ENCODE results near the gene CDAN1. TPM values are rescaled to one million over a fixed set of nuclear protein-coding genes. Genes with fewer than 3 reads are reported as not detected.
A peak's percentile ranks its signal among the peaks of the same experiment; 100 is the strongest.
"Not testable (repeated sequence)": the region's sequence is repeated elsewhere in the genome, so short reads cannot be mapped to it uniquely, and the experiment has no call there.

The CDAN1 gene, protein sequence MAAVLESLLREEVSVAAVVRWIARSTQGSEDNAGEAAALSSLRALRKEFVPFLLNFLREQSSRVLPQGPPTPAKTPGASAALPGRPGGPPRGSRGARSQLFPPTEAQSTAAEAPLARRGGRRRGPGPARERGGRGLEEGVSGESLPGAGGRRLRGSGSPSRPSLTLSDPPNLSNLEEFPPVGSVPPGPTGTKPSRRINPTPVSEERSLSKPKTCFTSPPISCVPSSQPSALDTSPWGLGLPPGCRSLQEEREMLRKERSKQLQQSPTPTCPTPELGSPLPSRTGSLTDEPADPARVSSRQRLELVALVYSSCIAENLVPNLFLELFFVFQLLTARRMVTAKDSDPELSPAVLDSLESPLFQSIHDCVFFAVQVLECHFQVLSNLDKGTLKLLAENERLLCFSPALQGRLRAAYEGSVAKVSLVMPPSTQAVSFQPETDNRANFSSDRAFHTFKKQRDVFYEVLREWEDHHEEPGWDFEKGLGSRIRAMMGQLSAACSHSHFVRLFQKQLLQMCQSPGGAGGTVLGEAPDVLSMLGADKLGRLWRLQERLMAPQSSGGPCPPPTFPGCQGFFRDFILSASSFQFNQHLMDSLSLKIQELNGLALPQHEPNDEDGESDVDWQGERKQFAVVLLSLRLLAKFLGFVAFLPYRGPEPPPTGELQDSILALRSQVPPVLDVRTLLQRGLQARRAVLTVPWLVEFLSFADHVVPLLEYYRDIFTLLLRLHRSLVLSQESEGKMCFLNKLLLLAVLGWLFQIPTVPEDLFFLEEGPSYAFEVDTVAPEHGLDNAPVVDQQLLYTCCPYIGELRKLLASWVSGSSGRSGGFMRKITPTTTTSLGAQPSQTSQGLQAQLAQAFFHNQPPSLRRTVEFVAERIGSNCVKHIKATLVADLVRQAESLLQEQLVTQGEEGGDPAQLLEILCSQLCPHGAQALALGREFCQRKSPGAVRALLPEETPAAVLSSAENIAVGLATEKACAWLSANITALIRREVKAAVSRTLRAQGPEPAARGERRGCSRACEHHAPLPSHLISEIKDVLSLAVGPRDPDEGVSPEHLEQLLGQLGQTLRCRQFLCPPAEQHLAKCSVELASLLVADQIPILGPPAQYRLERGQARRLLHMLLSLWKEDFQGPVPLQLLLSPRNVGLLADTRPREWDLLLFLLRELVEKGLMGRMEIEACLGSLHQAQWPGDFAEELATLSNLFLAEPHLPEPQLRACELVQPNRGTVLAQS
- total RNA-seq: 9.1 TPM
- long read RNA-seq, partial matches to known transcripts: 3 of 15 reads
- long read RNA-seq, other reads (novel, unspliced or antisense): 12 of 15 reads

DNA sequence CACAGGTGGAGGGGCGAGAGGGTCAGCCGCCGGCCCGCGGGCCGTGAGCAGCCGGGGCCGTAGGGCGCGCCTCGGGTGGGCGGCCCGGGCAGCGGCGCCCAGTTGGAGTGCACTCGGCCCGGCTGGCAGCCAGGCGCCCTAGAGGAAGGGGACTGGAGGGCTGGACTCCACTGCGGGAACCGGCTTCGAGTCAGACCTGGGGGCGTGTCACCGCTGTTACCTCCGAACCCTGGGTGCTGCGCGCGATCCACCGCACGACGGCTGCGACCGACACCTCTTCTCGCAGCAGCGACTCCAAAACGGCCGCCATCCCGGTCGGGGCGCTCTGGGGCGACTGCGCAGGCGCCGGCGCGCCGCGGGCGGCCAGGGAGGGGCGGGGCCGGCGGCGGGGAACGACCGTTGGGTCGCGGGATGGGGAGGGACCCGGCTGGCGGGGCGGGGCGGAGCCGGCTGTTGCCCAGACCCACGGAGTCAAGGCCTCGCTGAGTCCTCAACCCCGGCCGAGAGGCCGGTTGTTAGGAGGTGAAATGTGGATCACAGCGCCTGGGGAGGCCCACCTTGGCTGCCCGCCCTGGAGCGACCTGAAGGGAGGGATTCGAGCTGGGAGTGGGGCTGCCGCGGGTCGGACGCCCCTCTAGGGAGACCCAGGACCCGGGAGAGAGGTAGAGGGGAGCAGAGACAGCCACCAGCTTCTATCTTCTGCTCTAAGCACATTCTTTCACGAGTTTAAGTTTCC is at the start of gene CDAN1:
Gene CDAN1, minus strand, starts transcription at position 336 of the 736 bp plus-strand sequence. Its CDS starts 26 bp downstream, at position 310.
- peak; percentile 99 for DNase-seq (ENCODE audit: low spot score)

GRCh38 chr15:42785569-42785968 is 48.6 kb upstream of the CDAN1 start:
- no peak for DNase-seq (ENCODE audit: low spot score)

- DNase-seq (ENCODE audit: low spot score): no peak
Observed at GRCh38 chr15:42784705-42785104, 47.8 kb upstream of the CDAN1 start.

GRCh38 chr15:42782716-42783115 is 45.8 kb upstream of the CDAN1 start:
- DNase-seq (ENCODE audit: low spot score): no peak

GRCh38 chr15:42775416-42775815 is 38.5 kb upstream of the CDAN1 start:
- no peak for DNase-seq (ENCODE audit: low spot score)

DNA sequence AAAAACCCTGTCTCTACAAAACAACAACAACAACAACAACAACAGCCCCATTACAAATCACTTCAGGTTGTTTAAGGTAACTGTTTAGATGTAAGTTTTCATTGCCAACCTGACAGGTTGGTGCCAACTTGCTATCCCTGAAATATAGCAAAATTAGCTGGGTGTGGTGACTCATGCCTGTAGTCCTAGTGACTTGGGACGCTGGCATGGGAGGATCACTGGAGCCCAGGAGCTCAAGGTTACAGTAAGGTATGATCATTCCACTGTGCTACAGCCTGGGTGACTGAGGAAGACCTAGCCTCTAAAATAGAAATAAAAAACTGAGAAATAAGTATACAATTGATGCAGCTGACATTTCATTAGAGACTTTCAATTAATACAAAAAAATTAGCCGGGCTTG is 36.0 kb upstream of the CDAN1 start:
- no peak for DNase-seq (ENCODE audit: low spot score)

DNA sequence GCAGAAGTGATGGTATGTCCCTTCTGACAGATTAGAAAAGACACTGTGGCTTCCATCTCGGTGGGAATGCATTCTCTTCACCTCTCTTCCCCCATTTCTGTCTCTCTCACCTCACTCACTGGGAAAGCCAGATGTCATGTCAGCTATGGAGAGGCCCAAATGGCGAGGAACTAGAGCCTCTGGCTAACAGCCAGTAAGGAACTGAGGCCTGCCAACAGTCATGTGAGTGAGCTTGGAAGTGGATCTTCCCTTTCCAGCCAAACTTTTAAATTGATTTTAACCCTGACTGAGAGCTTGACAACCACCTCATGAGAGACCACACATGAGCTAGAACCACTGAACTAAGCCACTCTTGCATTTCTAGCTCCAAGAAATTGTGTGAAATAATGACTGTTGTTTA is 35.2 kb upstream of the CDAN1 start:
- no peak for DNase-seq (ENCODE audit: low spot score)

- not testable (repeated sequence) for DNase-seq (ENCODE audit: low spot score)
Observed at GRCh38 chr15:42766109-42766508, 29.2 kb upstream of the CDAN1 start.

DNA sequence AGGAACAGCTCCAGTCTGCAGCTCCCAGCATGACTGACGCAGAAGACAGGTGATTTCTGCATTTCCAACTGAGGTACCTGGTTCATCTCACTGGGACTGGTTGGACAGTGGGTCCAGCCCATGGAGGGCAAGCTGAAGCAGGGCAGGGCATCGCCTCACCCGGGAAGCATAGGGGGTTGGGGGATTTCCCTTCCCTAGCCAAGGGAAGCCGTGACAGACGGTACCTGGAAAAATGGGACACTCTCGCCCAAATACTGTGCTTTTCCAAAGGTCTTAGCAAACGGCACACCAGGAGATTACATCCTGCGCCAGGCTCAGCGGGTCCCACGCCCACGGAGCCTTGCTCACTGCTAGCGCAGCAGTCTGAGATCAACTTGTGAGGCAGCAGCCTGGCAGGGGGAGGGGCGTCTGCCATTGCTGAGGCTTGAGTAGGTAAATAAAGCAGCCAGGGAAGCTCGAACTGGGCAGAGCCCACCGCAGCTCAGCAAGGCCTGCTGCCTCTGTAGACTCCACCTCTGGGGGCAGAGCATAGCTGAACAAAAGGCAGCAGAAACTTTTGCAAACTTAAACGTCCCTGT is 27.3 kb upstream of the CDAN1 start:
- DNase-seq (ENCODE audit: low spot score): not testable (repeated sequence)

DNA sequence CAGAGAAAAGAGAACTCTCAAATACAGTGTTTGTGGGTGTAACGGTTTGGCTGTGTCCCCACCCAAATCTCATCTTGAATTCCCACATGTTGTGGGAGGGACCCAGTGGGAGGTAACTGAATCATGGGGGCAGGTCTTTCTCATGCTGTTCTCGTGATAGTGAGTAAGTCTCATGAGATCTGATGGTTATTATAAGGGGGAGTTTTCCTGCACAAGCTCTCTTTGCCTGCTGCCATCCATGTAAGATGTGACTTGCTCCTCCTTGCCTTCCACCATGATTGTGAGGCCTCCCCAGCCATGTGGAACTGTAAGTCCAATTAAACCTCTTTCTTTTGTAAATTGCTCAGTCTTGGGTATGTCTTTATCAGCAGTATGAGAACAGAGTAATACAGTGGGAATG is 24.9 kb upstream of the CDAN1 start:
- DNase-seq (ENCODE audit: low spot score): not testable (repeated sequence)

GRCh38 chr15:42760759-42761158 is 23.8 kb upstream of the CDAN1 start:
- no peak for DNase-seq (ENCODE audit: low spot score)

GRCh38 chr15:42759093-42759492 is 22.2 kb upstream of the CDAN1 start:
- DNase-seq (ENCODE audit: low spot score): no peak

DNA sequence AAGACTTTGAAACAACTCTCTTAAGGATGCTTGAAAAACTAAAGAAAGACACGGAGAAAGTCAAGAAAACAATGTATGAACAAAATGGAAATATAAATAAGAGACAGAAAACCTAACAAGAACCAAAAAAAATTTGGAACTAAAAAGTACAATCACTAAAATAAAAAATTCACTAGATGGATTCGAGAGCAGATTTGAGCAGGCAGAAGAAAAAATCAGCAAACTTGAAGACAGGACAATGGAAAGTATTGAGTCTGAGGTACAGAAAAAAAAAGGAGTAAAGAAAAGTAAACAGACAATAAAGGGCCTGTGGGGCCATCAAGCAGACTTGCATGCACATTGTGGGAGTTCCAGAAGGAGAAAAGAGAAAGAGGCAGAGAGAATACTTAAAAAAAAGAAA is 13.4 kb upstream of the CDAN1 start:
- DNase-seq (ENCODE audit: low spot score): no peak

DNA sequence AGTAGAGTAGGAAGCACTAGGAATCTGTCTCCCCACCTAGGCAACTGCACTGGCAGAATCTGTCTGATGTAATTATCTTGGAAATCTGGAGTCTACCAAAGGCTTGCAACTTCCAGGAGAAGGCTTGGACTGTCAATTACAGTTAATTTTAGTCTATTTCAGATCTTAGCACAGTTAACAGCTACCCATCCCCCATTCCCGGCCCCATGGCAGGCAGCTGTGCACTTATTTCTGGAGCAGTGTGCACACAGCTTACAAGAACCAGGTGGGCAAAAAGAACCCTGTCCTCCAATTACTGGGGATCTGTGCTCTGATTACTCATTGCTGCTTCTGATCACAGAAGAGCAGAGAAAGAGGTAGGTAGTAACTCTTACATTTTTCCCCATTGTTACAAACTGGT is 12.3 kb upstream of the CDAN1 start:
- no peak for DNase-seq (ENCODE audit: low spot score)

DNA sequence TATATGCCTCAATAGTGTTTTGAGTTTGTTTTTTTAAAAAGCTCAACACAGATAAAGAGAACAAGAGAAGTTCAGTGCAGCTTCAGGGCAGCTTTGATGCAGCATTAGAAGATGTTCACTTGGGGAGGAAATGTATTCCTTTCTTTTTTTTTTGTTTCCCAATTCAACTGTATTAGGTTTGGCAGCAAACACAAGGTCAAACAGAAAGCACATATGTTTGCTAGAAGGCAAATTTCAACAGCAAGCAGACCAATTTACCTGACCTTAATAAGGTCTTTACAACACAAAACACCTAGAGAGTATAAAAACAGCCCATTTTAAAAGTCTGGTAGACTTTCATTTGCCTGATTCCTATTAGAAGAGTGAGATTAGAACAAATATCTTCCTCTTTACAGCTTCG is 7.3 kb upstream of the CDAN1 start:
- DNase-seq (ENCODE audit: low spot score): no peak

DNA sequence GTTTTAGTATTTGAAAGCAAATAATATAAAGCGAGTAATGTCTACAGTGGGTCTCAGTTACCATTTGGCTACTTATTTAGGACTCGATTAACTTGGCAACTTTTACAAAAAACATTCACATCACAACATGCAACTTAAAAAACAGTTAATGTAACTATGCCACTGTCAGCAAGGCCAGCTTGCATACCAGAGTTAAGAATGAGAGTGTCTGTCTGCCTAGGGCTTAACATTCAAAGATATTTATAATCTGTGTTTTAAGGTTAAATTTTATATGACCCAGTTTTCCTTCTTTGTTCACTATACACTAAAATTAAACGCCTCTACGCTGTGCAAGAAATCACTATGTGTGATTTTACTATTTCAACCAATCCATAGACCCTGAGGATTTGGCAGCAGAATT is 5.2 kb upstream of the CDAN1 start:
- DNase-seq (ENCODE audit: low spot score): no peak

GRCh38 chr15:42741710-42742109 is 4.8 kb upstream of the CDAN1 start:
- DNase-seq (ENCODE audit: low spot score): no peak

- no peak for DNase-seq (ENCODE audit: low spot score)
Observed at GRCh38 chr15:42737529-42738328, 801 bp upstream of the CDAN1 start.

DNA sequence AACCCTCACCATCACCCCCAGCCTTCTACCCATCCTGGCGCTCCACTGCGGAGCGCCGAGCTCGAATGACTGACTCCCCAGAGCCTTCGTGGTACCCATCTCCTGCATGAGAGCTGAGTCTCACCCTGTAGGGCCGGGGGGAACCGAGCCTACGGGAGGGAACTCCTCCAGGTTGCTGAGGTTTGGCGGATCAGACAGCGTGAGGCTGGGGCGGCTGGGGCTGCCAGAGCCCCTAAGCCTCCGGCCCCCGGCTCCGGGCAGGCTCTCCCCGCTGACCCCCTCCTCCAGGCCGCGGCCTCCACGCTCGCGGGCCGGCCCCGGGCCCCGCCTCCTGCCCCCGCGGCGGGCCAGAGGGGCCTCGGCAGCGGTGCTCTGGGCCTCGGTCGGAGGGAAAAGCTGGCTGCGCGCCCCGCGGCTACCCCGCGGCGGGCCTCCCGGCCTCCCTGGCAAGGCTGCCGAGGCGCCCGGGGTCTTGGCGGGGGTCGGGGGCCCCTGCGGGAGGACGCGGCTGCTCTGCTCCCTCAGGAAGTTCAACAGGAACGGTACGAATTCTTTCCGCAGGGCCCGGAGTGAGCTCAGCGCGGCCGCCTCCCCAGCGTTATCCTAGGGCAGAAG is 643 bp downstream of the CDAN1 start:
- DNase-seq (ENCODE audit: low spot score): no peak
